ENCODE data around the gene P2RY11. TPM values are rescaled to one million over a fixed set of nuclear protein-coding genes. Genes with fewer than 3 reads are reported as not detected.

The P2RY11 gene
- total RNA-seq, 2 experiments from 2014 or later: 59.0 to 62.1 TPM

DNA sequence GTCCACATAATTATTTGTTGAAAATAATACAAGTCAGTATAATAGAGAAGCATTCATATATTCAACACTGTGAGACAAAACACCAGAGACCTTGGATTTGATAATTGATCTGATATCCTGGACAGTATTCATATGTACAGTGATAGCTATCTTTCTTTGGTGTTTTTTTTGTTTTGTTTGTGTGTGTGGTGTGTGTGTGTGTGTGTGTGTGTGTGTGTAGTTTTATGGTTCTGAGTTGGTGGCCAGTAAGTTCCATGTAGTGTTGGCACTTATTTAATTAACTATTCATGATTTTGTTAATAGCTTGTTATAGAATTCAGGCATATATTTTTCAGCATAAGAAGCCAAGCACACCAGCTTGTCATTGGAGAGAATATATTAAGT lies 7.4 kb upstream of the P2RY11 start:
- TF ChIP-seq, protein P1, sequence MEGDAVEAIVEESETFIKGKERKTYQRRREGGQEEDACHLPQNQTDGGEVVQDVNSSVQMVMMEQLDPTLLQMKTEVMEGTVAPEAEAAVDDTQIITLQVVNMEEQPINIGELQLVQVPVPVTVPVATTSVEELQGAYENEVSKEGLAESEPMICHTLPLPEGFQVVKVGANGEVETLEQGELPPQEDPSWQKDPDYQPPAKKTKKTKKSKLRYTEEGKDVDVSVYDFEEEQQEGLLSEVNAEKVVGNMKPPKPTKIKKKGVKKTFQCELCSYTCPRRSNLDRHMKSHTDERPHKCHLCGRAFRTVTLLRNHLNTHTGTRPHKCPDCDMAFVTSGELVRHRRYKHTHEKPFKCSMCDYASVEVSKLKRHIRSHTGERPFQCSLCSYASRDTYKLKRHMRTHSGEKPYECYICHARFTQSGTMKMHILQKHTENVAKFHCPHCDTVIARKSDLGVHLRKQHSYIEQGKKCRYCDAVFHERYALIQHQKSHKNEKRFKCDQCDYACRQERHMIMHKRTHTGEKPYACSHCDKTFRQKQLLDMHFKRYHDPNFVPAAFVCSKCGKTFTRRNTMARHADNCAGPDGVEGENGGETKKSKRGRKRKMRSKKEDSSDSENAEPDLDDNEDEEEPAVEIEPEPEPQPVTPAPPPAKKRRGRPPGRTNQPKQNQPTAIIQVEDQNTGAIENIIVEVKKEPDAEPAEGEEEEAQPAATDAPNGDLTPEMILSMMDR (IDR thresholded peaks at IDR 0.05): no peak
- Mint-ChIP-seq H3K27ac (peak overlapping the region; percentile 100), H3K9me3 (no peaks in the 10 kb centered on the region), H3K4me1 (ENCODE audit: low read depth) (peaks cover 50% of the 10 kb centered on the region), H3K27me3 (no peaks in the 10 kb centered on the region), H3K36me3 (ENCODE audit: low read depth) (peaks cover 32% of the 10 kb centered on the region), H3K4me3 (peak overlapping the region; percentile 97)
- CTCF ChIA-PET: interaction anchor here (0.7 to 10.2 kb wide), 4 partner anchors 11 to 308 kb away, joined by 3 to 128 read pairs (median 3); partner anchors contain the start of genes EIF3G and P2RY11
- no peak for ATAC-seq
- intact Hi-C loops (cut with micrococcal nuclease): no loop called here
- POLR2A ChIA-PET: interaction anchor here (0.7 to 27.0 kb wide), 5 partner anchors 4 to 297 kb away, joined by 3 to 521 read pairs (median 23); partner anchors contain the start of genes ANGPTL6, DNMT1, EIF3G and P2RY11
- DNase-seq: no peak

DNA sequence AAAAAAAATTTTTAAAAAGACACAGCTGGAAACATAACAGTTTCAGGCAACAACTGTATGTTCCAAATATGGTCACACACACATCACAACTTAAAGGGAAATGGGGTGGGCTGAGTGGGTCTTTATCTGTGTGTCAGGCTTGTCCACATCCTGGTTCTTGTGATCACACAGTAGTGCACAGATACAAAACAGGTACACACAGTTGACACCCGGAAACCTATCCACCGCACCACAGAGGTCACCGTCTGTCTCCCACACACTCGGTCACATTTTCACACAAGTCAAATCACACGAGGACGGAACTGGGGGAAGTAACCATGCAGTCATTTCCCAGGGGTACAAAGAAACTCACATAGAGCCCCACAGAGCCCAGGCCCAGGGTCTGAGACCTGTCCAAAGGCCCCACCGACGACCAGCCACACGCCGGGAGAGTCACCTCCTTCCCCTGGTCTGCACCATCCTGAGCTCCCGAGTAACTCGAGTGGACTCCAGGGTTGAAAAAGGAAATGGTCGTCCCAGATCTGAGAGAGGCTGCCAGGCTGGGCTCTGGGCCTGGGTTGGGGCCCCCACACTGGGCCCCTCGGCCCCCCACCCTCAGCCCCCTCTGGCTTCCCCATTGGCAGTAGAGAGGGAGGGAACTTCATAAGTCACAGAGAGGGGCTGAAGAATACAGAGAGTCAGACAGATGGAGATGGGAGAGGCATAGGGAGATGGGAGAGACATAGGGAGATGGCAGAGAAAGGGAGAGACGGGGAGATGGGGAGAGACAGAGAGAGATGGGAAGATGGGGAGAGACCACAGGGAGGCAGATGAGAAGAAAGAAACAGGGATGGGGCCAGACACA lies 6.6 kb upstream of the P2RY11 start:
- ATAC-seq (peak; percentile 64), DNase-seq (peak; percentile 95)
- intact Hi-C loops (cut with micrococcal nuclease): no loop called here
- Mint-ChIP-seq H3K27ac (peak overlapping the region; percentile 100), H3K36me3 (ENCODE audit: low read depth) (peaks cover 37% of the 10 kb centered on the region), H3K27me3 (no peaks in the 10 kb centered on the region), H3K4me1 (ENCODE audit: low read depth) (peaks cover 53% of the 10 kb centered on the region), H3K9me3 (no peaks in the 10 kb centered on the region), H3K4me3 (peak overlapping the region; percentile 97)
- CTCF ChIA-PET: interaction anchor here (0.7 to 10.2 kb wide), 4 partner anchors 7 to 308 kb away, joined by 3 to 128 read pairs (median 23); partner anchors contain the start of genes EIF3G and P2RY11
- TF ChIP-seq, protein P1 (IDR thresholded peaks at IDR 0.05): no peak
- POLR2A ChIA-PET: interaction anchor here (0.7 to 27.0 kb wide), 8 partner anchors 5 to 296 kb away, joined by 3 to 521 read pairs (median 8); partner anchors contain the start of genes ANGPTL6, DNMT1, EIF3G and P2RY11

DNA sequence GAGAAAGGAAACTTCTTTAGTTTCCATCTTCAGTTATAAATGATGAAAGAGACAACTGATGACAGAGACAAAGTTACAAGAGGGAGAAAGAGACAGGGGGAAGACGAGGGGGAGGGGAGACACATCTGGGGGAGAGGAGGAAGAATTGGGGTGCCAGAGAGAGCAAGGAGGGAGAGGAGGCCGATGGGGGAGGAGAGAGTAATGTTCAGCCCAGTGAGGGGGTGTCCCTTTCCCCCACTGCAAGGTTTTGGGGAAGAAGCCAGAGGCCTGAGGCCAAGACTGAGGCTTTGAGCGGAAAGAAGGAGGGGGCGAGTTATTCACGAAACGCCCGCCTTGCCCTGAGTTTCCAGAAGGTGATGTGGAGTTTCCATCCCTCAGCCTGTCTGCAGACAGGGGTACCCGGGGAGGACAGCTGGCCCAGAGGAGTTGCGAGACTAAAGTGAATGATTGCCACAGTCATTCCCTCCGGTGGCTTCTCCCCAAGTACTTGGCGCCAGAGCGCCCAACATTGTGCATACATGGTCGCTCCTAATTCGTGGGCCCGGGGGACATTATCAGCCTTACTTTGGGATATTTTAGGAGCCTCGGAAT lies 5.9 kb upstream of the P2RY11 start:
- Mint-ChIP-seq H3K4me1 (ENCODE audit: low read depth) (peaks cover 55% of the 10 kb centered on the region), H3K4me3 (peak overlapping the region; percentile 97), H3K9me3 (no peaks in the 10 kb centered on the region), H3K36me3 (ENCODE audit: low read depth) (peaks cover 40% of the 10 kb centered on the region), H3K27ac (peak overlapping the region; percentile 100), H3K27me3 (no peaks in the 10 kb centered on the region)
- intact Hi-C loops (cut with micrococcal nuclease): no loop called here
- ChIA-PET POLR2A (interaction anchor here (0.6 to 27.0 kb wide), 8 partner anchors 6 to 275 kb away, joined by 3 to 521 read pairs (median 8); partner anchors contain the start of genes ANGPTL6, DNMT1, EIF3G and P2RY11), CTCF (interaction anchor here (1.2 to 10.2 kb wide), 4 partner anchors 8 to 14 kb away, joined by 3 to 128 read pairs (median 28); partner anchors contain the start of genes EIF3G and P2RY11)
- DNase-seq (peak; percentile 95), ATAC-seq (peak; percentile 50)
- TF ChIP-seq, protein P1 (IDR thresholded peaks at IDR 0.05): no peak

DNA sequence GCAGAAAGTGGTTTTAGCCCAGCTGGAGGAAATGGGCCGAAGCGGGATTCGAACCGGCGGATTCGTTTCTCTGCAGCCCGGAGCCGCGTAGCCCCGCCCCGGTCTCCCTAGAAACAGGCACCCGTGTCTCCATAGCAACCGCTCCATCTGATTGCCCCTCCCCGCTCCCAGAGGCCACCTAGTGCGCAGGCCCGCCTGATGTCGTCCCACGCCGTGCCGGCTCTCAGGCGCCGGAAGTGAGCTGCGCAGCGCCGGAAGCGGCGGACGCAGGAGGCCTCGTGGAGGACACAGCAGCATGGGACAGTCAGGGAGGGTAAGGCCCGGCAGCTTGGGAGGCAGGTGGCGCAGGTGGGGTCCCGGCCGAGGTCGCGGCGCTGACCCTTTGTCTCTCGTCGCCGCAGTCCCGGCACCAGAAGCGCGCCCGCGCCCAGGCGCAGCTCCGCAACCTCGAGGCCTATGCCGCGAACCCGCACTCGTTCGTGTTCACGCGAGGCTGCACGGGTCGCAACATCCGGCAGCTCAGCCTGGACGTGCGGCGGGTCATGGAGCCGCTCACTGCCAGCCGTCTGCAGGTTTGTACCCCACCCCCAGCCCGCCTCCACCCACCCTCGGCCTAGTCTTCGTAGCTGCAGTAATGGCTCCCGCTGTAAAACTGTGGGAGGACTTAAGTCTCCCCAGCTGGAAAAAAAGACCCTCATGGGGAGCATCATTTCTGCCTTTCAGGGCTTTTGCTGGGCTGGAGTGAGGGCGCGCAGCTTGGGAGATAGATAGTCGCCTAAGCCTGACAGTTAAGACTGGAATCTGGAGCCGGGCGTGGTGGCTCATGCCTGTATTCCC lies 5.2 kb upstream of the P2RY11 start, which contains the start of gene PPAN:
Gene PPAN (plus strand): TSS at position 263 of the 837 bp plus-strand sequence. CDS start 33 bp downstream, at position 296.
- peaks cover 44% of the 10 kb centered on the region for H3K36me3 Mint-ChIP-seq (ENCODE audit: low read depth)
- H3K4me1 Mint-ChIP-seq (ENCODE audit: low read depth): peaks cover 58% of the 10 kb centered on the region
- no peaks in the 10 kb centered on the region for H3K27me3 Mint-ChIP-seq
- CTCF ChIA-PET: interaction anchor here (1.1 to 5.9 kb wide), 4 partner anchors 8 to 175 kb away, joined by 3 to 43 read pairs (median 8); partner anchors contain the start of gene EIF3G
- peak; percentile 58 for ATAC-seq
- peak within 1 kb of the TSS; percentile 97 for H3K4me3 Mint-ChIP-seq
- POLR2A ChIA-PET: interaction anchor here (0.6 to 27.0 kb wide), 9 partner anchors 7 to 274 kb away, joined by 3 to 521 read pairs (median 5); partner anchors contain the start of genes ANGPTL6, DNMT1, EIF3G and ICAM1
- intact Hi-C loops (cut with micrococcal nuclease): no loop called here
- H3K9me3 Mint-ChIP-seq: no peaks in the 10 kb centered on the region
- H3K27ac Mint-ChIP-seq: peak within 1 kb of the TSS; percentile 100
- DNase-seq: peak; percentile 99
- TF ChIP-seq, protein P1 (IDR thresholded peaks at IDR 0.05): no peak
